ENCODE results near the gene ITGA2B. TPM values are rescaled to one million over a fixed set of nuclear protein-coding genes. Genes with fewer than 3 reads are reported as not detected.

ITGA2B gene
- total and polyA plus RNA-seq, 2 of the 13 experiments (the other 11 are each of a cell fraction or from before 2014, with no cell fraction given), result 0.38 to 1.1 TPM

DNA sequence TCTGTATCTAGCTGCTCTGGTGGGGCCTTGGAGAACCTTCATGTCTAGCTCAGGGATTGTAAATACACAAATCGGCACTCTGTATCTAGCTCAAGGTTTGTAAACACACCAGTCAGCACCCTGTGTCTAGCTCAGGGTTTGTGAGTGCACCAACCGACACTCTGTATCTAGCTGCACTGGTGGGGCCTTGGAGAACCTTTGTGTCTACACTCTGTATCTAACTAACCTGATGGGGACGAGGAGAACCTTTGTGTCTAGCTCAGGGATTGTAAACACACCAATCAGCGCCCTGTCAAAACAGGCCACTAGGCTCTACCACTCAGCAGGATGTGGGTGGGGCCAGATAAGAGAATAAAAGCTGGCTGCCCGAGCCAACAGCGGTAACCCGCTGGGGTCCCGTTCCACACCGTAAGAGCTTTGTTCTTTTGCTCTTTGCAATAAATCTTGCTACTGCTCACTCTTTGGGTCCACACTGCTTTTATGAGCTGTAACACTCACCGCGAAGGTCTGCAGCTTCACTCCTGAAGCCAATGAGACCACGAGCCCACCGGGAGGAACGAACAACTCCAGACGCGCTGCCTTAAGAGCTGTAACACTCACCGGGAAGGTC is 19.9 kb downstream of the ITGA2B start (continued):
- TF ChIP-seq, protein P1, sequence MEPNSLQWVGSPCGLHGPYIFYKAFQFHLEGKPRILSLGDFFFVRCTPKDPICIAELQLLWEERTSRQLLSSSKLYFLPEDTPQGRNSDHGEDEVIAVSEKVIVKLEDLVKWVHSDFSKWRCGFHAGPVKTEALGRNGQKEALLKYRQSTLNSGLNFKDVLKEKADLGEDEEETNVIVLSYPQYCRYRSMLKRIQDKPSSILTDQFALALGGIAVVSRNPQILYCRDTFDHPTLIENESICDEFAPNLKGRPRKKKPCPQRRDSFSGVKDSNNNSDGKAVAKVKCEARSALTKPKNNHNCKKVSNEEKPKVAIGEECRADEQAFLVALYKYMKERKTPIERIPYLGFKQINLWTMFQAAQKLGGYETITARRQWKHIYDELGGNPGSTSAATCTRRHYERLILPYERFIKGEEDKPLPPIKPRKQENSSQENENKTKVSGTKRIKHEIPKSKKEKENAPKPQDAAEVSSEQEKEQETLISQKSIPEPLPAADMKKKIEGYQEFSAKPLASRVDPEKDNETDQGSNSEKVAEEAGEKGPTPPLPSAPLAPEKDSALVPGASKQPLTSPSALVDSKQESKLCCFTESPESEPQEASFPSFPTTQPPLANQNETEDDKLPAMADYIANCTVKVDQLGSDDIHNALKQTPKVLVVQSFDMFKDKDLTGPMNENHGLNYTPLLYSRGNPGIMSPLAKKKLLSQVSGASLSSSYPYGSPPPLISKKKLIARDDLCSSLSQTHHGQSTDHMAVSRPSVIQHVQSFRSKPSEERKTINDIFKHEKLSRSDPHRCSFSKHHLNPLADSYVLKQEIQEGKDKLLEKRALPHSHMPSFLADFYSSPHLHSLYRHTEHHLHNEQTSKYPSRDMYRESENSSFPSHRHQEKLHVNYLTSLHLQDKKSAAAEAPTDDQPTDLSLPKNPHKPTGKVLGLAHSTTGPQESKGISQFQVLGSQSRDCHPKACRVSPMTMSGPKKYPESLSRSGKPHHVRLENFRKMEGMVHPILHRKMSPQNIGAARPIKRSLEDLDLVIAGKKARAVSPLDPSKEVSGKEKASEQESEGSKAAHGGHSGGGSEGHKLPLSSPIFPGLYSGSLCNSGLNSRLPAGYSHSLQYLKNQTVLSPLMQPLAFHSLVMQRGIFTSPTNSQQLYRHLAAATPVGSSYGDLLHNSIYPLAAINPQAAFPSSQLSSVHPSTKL (CRISPR knock-in tag; IDR thresholded peaks at IDR 0.05), result peak; percentile 8; the same call in 1 of the 2 replicates
- TF ChIP-seq POLR2A (IDR thresholded peaks at IDR 0.05; ENCODE audit: insufficient read depth in 1 of 2, low read depth in 2 of 2, low read length in 2 of 2), result peak; percentile 82 to 88
- TF ChIP-seq, protein P2, sequence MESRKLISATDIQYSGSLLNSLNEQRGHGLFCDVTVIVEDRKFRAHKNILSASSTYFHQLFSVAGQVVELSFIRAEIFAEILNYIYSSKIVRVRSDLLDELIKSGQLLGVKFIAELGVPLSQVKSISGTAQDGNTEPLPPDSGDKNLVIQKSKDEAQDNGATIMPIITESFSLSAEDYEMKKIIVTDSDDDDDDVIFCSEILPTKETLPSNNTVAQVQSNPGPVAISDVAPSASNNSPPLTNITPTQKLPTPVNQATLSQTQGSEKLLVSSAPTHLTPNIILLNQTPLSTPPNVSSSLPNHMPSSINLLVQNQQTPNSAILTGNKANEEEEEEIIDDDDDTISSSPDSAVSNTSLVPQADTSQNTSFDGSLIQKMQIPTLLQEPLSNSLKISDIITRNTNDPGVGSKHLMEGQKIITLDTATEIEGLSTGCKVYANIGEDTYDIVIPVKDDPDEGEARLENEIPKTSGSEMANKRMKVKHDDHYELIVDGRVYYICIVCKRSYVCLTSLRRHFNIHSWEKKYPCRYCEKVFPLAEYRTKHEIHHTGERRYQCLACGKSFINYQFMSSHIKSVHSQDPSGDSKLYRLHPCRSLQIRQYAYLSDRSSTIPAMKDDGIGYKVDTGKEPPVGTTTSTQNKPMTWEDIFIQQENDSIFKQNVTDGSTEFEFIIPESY (CRISPR knock-in tag; IDR thresholded peaks at IDR 0.05), result peak; percentile 16; the same call in 1 of the 2 replicates
- peak; percentile 59; the same call in 1 of the 2 replicates for TF ChIP-seq ZNF816 (CRISPR knock-in tag; IDR thresholded peaks at IDR 0.05; ENCODE audit: borderline replicate concordance)
- 0 out of 2 replicates have a peak, but pooled peaks have one; percentile 27 for TF ChIP-seq ZFY (CRISPR knock-in tag; IDR thresholded peaks at IDR 0.05)
- TF ChIP-seq TAF1 (CRISPR knock-in tag; IDR thresholded peaks at IDR 0.05), result 0 out of 2 replicates have a peak, but pooled peaks have one; percentile 44
- TF ChIP-seq SAP130 (CRISPR knock-in tag; IDR thresholded peaks at IDR 0.05; ENCODE audit: low read depth), result peak; percentile 76
- TF ChIP-seq GLI4 (CRISPR knock-in tag; IDR thresholded peaks at IDR 0.05; ENCODE audit: borderline replicate concordance), result peak; percentile 17; the same call in 1 of the 2 replicates
- TF ChIP-seq, protein P3, sequence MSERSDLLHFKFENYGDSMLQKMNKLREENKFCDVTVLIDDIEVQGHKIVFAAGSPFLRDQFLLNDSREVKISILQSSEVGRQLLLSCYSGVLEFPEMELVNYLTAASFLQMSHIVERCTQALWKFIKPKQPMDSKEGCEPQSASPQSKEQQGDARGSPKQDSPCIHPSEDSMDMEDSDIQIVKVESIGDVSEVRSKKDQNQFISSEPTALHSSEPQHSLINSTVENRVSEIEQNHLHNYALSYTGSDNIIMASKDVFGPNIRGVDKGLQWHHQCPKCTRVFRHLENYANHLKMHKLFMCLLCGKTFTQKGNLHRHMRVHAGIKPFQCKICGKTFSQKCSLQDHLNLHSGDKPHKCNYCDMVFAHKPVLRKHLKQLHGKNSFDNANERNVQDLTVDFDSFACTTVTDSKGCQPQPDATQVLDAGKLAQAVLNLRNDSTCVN (CRISPR knock-in tag; IDR thresholded peaks at IDR 0.05; ENCODE audit: borderline replicate concordance), result peak; percentile 91
- 0 out of 2 replicates have a peak, but pooled peaks have one; percentile 22 for TF ChIP-seq ZKSCAN8 (CRISPR knock-in tag; IDR thresholded peaks at IDR 0.05; ENCODE audit: borderline replicate concordance)
- TF ChIP-seq, protein P4, sequence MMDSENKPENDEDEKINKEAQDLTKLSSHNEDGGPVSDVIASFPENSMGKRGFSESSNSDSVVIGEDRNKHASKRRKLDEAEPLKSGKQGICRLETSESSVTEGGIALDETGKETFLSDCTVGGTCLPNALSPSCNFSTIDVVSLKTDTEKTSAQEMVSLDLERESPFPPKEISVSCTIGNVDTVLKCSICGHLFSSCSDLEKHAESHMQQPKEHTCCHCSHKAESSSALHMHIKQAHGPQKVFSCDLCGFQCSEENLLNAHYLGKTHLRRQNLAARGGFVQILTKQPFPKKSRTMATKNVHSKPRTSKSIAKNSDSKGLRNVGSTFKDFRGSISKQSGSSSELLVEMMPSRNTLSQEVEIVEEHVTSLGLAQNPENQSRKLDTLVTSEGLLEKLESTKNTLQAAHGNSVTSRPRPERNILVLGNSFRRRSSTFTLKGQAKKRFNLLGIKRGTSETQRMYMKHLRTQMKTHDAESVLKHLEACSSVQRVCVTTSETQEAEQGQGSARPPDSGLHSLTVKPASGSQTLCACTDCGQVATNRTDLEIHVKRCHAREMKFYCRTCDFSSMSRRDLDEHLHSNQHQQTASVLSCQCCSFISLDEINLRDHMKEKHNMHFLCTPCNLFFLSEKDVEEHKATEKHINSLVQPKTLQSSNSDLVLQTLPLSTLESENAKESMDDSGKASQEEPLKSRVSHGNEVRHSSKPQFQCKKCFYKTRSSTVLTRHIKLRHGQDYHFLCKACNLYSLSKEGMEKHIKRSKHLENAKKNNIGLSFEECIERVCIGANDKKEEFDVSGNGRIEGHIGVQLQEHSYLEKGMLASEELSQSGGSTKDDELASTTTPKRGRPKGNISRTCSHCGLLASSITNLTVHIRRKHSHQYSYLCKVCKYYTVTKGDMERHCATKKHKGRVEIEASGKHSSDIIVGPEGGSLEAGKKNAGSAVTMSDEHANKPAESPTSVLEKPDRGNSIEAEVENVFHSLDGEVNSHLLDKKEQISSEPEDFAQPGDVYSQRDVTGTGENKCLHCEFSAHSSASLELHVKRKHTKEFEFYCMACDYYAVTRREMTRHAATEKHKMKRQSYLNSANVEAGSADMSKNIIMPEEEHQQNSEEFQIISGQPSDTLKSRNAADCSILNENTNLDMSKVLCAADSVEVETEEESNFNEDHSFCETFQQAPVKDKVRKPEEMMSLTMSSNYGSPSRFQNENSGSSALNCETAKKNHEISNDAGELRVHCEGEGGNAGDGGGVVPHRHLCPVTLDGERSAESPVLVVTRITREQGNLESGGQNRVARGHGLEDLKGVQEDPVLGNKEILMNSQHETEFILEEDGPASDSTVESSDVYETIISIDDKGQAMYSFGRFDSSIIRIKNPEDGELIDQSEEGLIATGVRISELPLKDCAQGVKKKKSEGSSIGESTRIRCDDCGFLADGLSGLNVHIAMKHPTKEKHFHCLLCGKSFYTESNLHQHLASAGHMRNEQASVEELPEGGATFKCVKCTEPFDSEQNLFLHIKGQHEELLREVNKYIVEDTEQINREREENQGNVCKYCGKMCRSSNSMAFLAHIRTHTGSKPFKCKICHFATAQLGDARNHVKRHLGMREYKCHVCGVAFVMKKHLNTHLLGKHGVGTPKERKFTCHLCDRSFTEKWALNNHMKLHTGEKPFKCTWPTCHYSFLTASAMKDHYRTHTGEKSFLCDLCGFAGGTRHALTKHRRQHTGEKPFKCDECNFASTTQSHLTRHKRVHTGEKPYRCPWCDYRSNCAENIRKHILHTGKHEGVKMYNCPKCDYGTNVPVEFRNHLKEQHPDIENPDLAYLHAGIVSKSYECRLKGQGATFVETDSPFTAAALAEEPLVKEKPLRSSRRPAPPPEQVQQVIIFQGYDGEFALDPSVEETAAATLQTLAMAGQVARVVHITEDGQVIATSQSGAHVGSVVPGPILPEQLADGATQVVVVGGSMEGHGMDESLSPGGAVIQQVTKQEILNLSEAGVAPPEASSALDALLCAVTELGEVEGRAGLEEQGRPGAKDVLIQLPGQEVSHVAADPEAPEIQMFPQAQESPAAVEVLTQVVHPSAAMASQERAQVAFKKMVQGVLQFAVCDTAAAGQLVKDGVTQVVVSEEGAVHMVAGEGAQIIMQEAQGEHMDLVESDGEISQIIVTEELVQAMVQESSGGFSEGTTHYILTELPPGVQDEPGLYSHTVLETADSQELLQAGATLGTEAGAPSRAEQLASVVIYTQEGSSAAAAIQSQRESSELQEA (CRISPR knock-in tag; IDR thresholded peaks at IDR 0.05; ENCODE audit: not compliant biosample characterization), result peak; percentile 70
- TF ChIP-seq MEF2D (CRISPR knock-in tag; IDR thresholded peaks at IDR 0.05), result 0 out of 2 replicates have a peak, but pooled peaks have one; percentile 48
- TF ChIP-seq HIVEP1 (CRISPR knock-in tag; IDR thresholded peaks at IDR 0.05), result peak; percentile 19; the same call in 1 of the 2 replicates
